Right atrium auricular region (tissue), 2 donors: ENCODE data around the gene NEUROG3. TPM values are rescaled to one million over a fixed set of nuclear protein-coding genes. Genes with fewer than 3 reads are reported as not detected.

Experiments used
- DNase-seq: peaks from one replicate; pipeline ENCODE4 v3.0.0-alpha.2; 2019; ENCODE audit warnings: low spot score
- H3K27ac ChIP-seq, 2 donors: fragments of 200-600 bp; sonication (generic); 1 replicate in 1 of 2; 2 replicates in 1 of 2; pipeline ENCODE4 v1.5.1; 2016 to 2019
- H3K27me3 ChIP-seq, 2 donors: fragments of 200-600 bp; sonication (generic); one replicate each; pipeline versions ENCODE4 v1.5.1 to v1.6.0; 2017 to 2019
- H3K36me3 ChIP-seq: fragments of 200-600 bp; sonication (generic); one replicate; pipeline ENCODE4 v1.5.1; 2016
- H3K4me1 ChIP-seq, 2 donors: fragments of 200-600 bp; sonication (generic); one replicate each; pipeline versions ENCODE4 v1.5.1 to v1.6.0; 2017 to 2019
- H3K4me3 ChIP-seq, 2 donors: fragments of 200-600 bp; sonication (generic); 1 replicate in 1 of 2; 2 replicates in 1 of 2; pipeline ENCODE4 v1.5.1; 2017 to 2019; ENCODE audit warnings: mild to moderate bottlenecking in 1 of 2, moderate library complexity in 1 of 2
- H3K9me3 ChIP-seq, 2 donors: fragments of 200-600 bp; sonication (generic); one replicate each; pipeline ENCODE4 v1.5.1; 2019
- total RNA-seq, 2 donors: library from RNA; depleted of rRNA; stranded (reverse); fragments of >200 nt; gene quantifications; one replicate each; pipeline ENCODE4 v1.1.0, GENCODE V29; 2016
- TF ChIP-seq, protein P1 (sequence below), 2 donors: fragments of 200-600 bp; sonication (generic); IDR thresholded peaks; one replicate each; pipeline ENCODE4 v1.5.1; 2019; ENCODE audit warnings: antibody characterized with exemption in 2 of 2

The NEUROG3 gene
- total RNA-seq, 2 donors from 2014 or later, result not detected

DNA sequence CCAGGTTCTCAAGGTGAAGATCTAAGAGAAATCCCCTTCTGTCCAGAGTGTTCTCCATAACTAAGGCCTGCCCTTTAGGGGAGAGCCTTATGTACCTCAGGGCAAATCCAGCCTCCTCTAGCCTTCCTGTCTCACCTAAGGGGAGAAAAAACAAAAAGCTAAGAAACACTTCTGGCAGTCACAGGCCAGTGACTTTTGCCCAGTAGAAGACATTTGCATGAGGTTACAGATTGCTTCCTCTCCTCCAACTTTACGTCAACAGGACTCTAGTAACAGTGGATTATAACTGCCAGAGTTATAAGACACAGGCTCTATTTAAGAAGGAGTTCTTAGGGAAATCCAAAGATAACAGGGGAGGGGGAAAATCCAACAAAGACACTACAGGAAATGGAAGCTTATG, 40.9 kb upstream of the NEUROG3 start:
- Histone ChIP-seq H3K27me3 (no peaks in the 10 kb centered on the region), H3K4me3 (no peak overlapping the region), H3K27ac (no peak overlapping the region), H3K9me3 (peaks cover 0 to 20% of the 10 kb centered on the region in 2 donors), H3K36me3 (no peaks in the 10 kb centered on the region), H3K4me1 (no peaks in the 10 kb centered on the region)
- TF ChIP-seq, protein P1, sequence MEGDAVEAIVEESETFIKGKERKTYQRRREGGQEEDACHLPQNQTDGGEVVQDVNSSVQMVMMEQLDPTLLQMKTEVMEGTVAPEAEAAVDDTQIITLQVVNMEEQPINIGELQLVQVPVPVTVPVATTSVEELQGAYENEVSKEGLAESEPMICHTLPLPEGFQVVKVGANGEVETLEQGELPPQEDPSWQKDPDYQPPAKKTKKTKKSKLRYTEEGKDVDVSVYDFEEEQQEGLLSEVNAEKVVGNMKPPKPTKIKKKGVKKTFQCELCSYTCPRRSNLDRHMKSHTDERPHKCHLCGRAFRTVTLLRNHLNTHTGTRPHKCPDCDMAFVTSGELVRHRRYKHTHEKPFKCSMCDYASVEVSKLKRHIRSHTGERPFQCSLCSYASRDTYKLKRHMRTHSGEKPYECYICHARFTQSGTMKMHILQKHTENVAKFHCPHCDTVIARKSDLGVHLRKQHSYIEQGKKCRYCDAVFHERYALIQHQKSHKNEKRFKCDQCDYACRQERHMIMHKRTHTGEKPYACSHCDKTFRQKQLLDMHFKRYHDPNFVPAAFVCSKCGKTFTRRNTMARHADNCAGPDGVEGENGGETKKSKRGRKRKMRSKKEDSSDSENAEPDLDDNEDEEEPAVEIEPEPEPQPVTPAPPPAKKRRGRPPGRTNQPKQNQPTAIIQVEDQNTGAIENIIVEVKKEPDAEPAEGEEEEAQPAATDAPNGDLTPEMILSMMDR (IDR thresholded peaks at IDR 0.05), result no peak
- DNase-seq, result no peak

- H3K4me3 ChIP-seq, result no peak overlapping the region
- DNase-seq, result no peak
Observed at GRCh38 chr10:69612760-69613159, 39.5 kb upstream of the NEUROG3 start.

DNA sequence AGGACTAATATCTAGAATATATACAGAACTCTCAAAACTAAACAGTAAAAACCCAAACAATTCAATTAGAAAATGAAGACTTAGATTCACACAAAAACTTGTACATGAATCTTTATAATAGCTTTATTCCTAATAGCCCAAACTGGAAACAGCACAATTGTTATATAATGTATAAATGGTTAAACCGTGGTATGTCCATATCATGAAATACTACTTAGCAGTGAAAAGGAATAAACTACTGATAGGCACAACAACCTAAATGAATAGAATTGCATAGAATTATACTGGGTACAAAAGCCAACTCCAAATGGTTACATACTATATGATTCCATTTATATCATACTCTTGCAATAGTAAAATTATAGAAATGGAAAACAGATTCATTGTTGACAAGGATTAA, 35.9 kb upstream of the NEUROG3 start:
- Histone ChIP-seq H3K27ac (no peak overlapping the region), H3K4me3 (no peak overlapping the region), H3K9me3 (peaks cover 0 to 29% of the 10 kb centered on the region in 2 donors), H3K4me1 (no peaks in the 10 kb centered on the region), H3K27me3 (no peaks in the 10 kb centered on the region), H3K36me3 (no peaks in the 10 kb centered on the region)
- DNase-seq, result no peak
- TF ChIP-seq, protein P1 (IDR thresholded peaks at IDR 0.05), result no peak

More at GRCh38 chr10:69612760-69613159, 39.5 kb upstream of the NEUROG3 start:
- H3K27me3 ChIP-seq, result no peaks in the 10 kb centered on the region
- TF ChIP-seq, protein P1 (IDR thresholded peaks at IDR 0.05), result no peak
- H3K36me3 ChIP-seq, result no peaks in the 10 kb centered on the region
- H3K9me3 ChIP-seq, result peaks cover 0 to 29% of the 10 kb centered on the region in 2 donors
- H3K27ac ChIP-seq, result no peak overlapping the region
- H3K4me1 ChIP-seq, result no peaks in the 10 kb centered on the region

GRCh38 chr10:69600761-69601330, 27.6 kb upstream of the NEUROG3 start:
- peak; percentile 23 for DNase-seq
- TF ChIP-seq, protein P1 (IDR thresholded peaks at IDR 0.05), result no peak
- no peak overlapping the region for H3K27ac ChIP-seq
- H3K4me1 ChIP-seq, result no peaks in the 10 kb centered on the region
- H3K36me3 ChIP-seq, result no peaks in the 10 kb centered on the region
- H3K4me3 ChIP-seq, result no peak overlapping the region
- H3K27me3 ChIP-seq, result no peaks in the 10 kb centered on the region
- H3K9me3 ChIP-seq, result no peaks in the 10 kb centered on the region

GRCh38 chr10:69588358-69588757, 15.1 kb upstream of the NEUROG3 start:
- Histone ChIP-seq H3K27ac (no peak overlapping the region), H3K27me3 (no peaks in the 10 kb centered on the region), H3K36me3 (no peaks in the 10 kb centered on the region), H3K4me1 (no peaks in the 10 kb centered on the region), H3K4me3 (no peak overlapping the region), H3K9me3 (no peaks in the 10 kb centered on the region)
- TF ChIP-seq, protein P1 (IDR thresholded peaks at IDR 0.05), result no peak
- peak; percentile 18 for DNase-seq

DNA sequence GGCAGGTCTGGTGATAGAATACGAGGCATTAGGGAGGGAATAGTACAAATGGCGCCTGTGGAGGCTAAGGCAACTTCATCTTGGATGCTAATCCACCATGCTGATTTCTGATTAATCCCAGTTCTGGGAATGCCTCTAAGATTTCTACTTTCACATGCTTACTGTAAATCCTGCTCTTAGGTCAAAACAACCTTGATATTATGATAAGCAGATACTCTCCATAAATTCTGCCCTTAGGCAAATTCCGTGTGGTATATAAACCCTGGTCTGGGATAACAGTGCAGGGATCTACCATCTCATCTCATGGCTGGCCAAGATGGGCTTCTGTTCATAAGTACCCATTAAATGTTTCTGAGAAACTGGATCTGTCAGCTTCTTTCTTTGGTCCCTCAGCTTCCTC, 11.4 kb upstream of the NEUROG3 start:
- H3K27ac ChIP-seq, result no peak overlapping the region
- H3K4me3 ChIP-seq, result no peak overlapping the region
- no peaks in the 10 kb centered on the region for H3K27me3 ChIP-seq
- TF ChIP-seq, protein P1 (IDR thresholded peaks at IDR 0.05), result no peak
- H3K9me3 ChIP-seq, result no peaks in the 10 kb centered on the region
- H3K4me1 ChIP-seq, result no peaks in the 10 kb centered on the region
- DNase-seq, result no peak
- H3K36me3 ChIP-seq, result no peaks in the 10 kb centered on the region
